GM19239 (cell line): ENCODE data around the gene TENM3.

ENCODE experiments used
- DNase-seq: peaks from one replicate; pipeline ENCODE4 v3.0.0; 2011; ENCODE audit warnings: low spot score; ENCODE audit not compliant: insufficient read length
- FAIRE-seq: peaks from 2 replicates; lab custom pipeline; 2011; peaks lifted over from hg19 to GRCh38; lab: Jason Lieb, UNC

TENM3 gene

DNA sequence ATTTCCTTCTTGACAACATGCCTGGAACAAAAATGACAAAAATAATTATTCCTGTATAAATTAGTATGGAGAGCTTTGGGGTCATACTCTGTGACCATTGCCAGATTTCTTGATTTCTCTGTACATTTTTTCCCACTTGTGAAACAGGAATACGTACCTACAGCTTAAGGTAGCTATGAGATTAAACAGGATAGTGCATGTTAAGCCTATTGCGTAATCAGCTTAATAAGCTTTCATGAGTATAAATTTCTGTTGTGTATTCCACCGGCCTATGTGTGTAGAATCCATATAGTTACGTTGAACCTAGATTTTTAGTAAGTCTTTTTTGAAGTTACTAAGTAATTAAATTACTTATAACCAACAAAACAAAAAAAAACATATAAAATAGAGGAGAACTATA is 339.0 kb downstream of the TENM3 start:
- DNase-seq (no peak), FAIRE-seq (no peak)

DNA sequence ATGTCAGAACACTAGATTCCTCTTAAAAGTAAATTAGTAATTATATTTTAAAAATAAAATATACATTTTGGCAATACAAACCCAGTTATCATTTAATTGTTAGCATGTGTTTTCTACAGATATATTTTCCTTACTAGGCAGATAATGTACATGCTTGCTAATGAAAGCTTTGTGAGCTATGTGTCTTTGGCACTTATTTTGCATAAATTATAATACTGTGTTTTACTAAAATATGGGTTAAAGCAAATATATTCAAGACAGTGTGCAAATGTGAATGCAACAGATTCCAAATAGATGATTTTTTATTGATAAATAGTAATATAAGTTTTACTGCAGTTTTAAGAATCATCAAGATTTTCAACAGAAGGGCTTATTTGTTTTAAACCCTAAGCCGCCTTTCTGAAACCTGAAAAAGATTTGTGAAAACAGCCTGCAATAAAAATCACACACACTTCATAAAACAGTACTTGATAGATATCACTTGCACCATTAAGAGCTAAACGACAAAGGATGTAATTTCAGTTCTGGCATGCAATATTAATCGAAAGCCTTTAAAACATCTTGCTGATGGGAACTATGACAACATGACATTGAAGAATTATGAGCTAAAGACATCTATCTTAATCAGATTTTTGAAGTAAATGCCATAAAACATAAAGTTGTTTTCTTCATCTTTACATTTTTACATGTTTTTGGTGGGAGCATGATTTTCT is 340.7 kb downstream of the TENM3 start:
- no peak for DNase-seq
- FAIRE-seq = no peak

GRCh38 chr4:182585321-182585720 is 342.1 kb downstream of the TENM3 start:
- DNase-seq = no peak
- no peak for FAIRE-seq

DNA sequence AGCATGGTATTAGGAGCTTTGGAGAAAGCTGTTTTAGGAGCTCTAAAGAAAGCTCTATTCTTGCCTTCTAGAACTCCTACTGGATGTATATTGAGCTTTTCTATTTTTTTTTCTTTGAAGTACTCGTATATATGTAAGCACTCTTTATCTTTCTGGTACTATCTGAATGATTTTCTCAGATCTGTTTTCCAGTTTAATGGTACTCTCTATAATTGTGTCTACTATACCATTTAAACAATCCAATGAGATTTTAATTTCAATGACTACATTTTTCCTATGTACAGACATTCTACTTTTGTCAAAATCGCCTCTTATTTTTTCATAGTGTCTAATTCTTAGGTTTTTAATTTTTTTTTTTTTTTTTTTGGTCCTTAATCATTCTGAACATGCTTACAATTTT is 345.9 kb downstream of the TENM3 start:
- no peak for FAIRE-seq

DNA sequence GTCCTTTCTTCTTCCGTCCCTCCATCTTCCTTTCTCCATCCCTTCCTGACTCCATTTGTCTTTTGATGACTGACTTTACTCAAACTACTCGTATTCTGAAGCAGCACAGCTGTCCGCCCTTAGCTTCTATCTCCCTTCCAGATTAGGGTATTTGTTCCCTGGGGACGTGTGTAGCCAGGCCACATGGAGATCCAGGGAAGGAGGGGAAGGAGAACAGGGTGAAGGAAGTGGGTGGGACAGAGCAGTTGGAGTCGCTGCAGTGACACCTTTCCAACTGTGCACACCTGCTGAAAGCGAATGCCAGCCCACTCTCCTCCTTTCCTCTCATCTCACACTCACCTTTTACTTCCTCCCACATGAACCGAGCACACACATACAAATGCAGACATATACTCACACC is 350.2 kb downstream of the TENM3 start:
- FAIRE-seq (no peak), DNase-seq (no peak)

More for the DNA sequence above, 345.9 kb downstream of the TENM3 start:
- no peak for DNase-seq

DNA sequence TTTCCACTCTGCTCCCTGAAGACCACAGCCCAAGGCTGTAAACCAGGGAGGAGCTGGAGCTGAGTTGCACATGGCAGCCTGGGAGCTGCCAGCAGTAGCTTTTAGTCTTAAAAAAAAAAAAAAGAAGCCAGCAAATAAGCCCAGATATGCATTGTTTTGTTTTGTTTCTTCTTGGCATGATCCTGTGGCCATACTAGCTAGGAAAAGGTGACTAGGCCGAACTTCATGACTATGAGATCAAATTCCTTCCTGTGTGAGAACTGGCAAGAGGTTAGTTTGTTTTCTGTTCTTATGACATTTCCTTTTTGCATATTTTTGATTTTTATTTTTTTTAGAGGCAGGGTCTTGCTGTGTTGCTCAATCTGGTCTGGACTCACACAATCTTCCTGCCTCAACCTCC is 350.7 kb downstream of the TENM3 start:
- FAIRE-seq = no peak
- no peak for DNase-seq

- FAIRE-seq = no peak
Observed at GRCh38 chr4:182600093-182600492, 356.9 kb downstream of the TENM3 start.

DNA sequence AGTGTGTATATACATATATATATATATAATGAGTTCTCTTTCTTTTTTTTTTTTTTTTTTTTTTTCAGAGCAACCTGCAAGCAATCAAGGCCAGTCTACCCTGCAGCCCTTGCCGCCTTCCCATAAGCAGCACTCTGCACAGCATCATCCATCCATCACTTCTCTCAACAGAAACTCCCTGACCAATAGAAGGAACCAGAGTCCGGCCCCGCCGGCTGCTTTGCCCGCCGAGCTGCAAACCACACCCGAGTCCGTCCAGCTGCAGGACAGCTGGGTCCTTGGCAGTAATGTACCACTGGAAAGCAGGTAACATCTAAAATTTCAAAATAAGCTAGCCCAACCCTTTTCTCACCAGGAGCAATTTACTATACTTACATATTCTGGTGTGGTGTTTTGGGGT is 357.7 kb downstream of the TENM3 start:
- FAIRE-seq = no peak
- DNase-seq = no peak

More at GRCh38 chr4:182600093-182600492, 356.9 kb downstream of the TENM3 start:
- DNase-seq = no peak

DNA sequence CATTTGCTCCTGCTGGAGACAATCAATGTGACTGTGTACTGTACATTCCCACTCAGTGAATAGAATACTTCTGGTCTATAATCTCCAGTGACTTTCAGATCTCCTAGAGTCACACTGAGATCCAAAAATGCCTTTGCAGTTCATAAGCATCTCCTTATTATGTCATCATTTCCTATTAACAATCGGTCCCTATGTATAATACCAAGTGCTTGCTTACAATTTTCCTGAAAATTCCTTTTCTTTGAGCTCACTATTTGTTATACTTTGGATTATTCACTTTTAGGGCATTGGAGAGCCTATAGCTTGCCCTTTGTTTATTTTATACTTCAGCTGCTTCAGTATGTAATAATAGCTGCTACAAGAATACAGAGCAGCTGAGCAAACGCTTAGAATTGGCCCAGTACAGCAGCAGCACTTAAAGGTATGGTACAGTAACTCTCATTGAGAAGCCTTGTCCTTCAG is 361.0 kb downstream of the TENM3 start:
- FAIRE-seq (no peak), DNase-seq (no peak)

DNA sequence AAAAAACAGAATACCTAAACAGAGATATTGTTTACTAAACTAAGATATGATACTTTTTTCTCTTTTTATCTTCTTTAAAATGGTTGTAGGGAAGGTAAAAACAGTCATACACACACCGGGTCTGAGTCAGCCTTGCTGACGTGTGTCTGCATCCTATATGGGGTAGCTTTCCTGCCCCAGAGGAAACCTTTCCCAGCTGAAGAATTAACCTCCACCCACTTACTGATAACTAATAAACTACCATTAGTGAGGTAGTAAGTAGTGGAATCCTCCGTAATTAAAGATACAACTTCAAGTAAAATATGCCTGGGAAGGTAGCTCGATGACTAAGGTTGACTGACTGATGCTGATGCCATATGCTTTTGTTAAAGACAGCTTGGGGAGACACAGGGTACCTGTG is 361.8 kb downstream of the TENM3 start:
- no peak for DNase-seq
- no peak for FAIRE-seq

DNA sequence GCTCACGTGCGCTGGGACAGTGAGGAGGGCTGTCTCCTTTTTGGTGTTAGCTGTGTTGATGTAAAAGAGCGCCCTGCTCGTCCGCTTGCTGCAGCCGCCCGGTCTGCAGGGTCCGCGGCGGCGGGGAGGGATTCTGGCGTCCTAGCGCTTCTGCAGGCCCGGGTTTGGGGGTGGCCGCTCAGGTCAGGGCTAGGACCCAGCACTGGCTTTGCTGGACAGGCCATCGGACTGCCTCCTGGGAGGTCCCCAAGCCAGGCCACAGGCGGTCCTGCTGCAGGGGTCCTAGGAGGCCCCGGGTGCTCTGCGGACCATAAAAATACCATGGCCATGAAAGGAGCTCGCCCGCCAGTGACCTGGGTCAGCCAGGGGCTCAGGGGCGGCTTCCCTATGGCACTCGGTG is 365.3 kb downstream of the TENM3 start:
- FAIRE-seq = no peak

GRCh38 chr4:182616476-182616875 is 373.3 kb downstream of the TENM3 start:
- DNase-seq = no peak
- FAIRE-seq = no peak

More for the DNA sequence above, 365.3 kb downstream of the TENM3 start:
- no peak for DNase-seq

DNA sequence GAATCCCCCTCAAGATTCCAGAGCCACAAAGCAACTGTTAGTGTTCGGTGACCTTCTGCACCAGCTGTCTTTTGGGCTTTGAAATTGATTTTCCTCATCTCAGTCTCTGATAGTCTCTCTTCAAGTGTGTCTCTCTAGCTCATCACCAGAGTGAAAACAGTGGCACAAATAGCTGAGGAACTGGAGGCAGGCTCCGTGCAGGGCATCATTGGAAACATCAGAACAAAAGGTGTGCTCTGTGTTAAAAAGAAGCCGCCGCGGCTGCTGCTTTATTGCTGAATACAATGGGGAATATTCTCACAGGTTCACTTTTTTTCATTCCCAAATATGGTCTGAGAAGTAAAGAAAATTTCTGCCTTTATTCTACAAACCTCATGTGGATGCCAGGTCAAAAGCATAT is 376.5 kb downstream of the TENM3 start:
- FAIRE-seq (no peak), DNase-seq (no peak)

- DNase-seq (no peak), FAIRE-seq (no peak)
Observed at GRCh38 chr4:182620111-182620980, 377.1 kb downstream of the TENM3 start.

DNA sequence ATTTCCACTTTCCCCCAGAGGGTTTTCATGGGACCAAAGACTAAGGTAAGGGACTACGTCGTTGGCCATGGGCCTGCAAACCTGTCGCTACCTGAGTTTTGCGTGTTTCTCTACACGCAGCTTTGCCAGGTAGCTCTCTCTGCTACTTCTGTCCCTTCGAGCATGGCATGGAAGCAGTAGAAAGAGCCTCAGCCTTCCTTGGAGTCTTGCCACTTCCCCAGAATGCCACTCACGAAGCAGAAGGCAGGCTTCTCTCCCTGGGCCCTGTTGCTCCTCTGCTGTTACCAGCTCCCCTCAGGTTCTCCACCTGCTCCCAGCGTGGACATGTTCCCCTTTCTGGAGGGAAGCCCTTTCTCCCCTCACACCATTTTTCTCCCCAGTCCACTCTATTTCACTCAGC is 381.1 kb downstream of the TENM3 start:
- no peak for DNase-seq
- no peak for FAIRE-seq

- no peak for FAIRE-seq
- no peak for DNase-seq
Observed at GRCh38 chr4:182625193-182625592, 382.0 kb downstream of the TENM3 start.

DNA sequence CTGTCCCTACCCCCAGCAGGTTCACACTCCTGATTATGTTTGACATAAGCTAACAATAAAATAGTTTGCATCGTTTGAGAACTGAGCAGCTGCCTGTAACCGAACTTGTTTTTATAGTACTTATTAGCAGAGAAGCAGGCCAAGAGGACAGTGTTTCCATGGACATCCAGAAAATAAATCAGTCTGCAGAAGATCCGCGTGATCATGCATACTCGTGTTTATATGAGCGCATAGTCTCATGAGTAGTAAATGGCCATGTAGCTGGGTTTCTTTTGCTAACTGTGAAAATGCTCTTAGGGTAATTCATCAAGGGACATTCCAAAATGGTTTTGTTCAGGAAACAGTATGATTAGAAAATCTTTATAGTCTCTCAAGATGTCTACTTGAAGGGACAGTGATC is 384.8 kb downstream of the TENM3 start:
- no peak for FAIRE-seq

DNA sequence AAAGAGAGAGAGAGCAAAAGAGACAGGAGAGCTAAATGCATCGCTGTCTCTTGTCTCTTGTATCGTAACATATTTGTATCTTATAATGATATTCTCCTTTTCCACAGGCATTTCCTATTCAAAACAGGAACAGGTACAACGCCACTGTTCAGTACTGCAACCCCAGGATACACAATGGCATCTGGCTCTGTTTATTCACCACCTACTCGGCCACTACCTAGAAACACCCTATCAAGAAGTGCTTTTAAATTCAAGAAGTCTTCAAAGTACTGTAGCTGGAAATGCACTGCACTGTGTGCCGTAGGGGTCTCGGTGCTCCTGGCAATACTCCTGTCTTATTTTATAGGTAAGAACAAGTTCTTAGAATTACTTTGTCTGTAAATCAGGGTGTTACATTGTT is 385.3 kb downstream of the TENM3 start:
- DNase-seq = no peak
- no peak for FAIRE-seq

More for the DNA sequence above, 384.8 kb downstream of the TENM3 start:
- DNase-seq = no peak

DNA sequence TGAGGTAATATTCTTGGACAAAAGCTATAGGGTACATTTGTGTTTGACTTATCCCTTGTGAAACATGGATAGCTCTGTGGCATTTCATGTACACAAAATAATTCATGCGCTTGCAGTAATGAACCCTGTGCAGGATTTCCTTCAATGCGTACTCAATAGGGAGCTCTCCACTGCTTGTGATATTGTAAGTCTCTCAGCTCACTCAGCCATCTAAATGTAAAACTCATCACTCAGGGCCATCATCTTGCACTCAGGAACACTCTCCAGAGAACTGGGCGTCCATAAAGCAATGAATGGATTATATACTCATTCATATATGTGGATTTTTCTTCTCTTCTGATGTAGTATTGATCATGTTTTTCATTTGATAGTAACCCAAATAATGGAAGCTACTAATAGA is 385.9 kb downstream of the TENM3 start:
- FAIRE-seq (no peak), DNase-seq (no peak)

GRCh38 chr4:182640491-182640890 is 397.3 kb downstream of the TENM3 start:
- FAIRE-seq = no peak
- DNase-seq = no peak

- no peak for DNase-seq
- FAIRE-seq = no peak
Observed at GRCh38 chr4:182640932-182641331, 397.7 kb downstream of the TENM3 start.
